Stromal cell of bone marrow (primary cell): ENCODE measurements around the gene FSD1L.
"Not testable (repeated sequence)": the region's sequence is repeated elsewhere in the genome, so short reads cannot be mapped to it uniquely, and the experiment has no call there.

Experiments
- DNase-seq: peaks from one replicate; pipeline ENCODE4 v3.0.0-alpha.2; 2012; ENCODE audit warnings: low read depth

The FSD1L gene

DNA sequence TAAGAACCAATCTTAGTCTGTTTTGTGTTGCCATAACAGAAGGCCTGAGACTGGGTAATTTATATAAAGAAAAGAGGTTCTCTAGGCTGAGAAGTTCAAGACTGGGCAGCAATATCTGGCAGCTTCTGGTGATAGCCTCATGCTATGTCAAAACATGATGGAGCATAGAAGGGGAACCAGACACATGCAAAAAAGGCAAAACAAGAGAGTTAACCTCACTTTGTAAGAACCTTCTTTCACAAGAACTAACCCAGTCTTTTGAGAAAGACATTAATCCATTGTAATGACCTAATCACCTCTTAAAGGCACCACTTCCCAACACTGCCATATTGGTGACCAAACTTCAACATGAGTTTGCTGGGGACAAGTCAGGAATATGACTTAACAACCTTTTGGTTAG, 37.3 kb downstream of the FSD1L start:
- no peak for DNase-seq

- DNase-seq, result no peak
Observed at GRCh38 chr9:105496826-105497225, 49.0 kb downstream of the FSD1L start.

- no peak for DNase-seq
Observed at GRCh38 chr9:105497704-105498103, 49.9 kb downstream of the FSD1L start.

DNA sequence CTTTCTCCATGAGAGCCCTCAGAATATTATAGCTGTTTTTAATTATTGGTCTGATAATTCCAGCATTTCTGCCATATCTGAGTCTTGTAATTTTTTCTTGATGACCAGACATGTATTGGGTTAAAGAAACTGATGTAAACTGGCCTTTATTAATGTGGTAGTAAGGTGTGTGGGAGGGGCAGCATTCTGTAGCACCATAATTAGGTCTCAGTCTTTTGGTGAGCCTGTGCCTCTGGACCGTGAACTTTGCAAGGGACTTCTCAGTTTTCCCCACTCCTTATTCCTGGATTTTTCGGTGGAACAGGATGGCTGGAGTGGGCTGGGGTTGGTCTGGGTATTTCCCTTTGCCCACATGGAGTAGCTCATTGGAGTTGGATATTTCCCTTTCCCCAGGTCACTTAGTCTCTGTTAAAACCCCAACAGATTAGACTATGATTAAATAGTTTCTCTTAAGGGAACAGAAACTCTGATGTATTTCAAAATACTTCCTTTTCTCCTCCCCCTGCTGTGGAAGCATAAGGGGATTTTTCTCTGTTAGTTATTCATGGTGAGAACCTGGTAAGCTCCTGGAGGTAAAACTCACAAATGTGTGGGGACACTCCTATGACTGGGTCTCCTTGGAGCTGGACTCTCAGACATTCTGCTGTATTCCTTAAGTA, 52.4 kb downstream of the FSD1L start:
- DNase-seq, result no peak

DNA sequence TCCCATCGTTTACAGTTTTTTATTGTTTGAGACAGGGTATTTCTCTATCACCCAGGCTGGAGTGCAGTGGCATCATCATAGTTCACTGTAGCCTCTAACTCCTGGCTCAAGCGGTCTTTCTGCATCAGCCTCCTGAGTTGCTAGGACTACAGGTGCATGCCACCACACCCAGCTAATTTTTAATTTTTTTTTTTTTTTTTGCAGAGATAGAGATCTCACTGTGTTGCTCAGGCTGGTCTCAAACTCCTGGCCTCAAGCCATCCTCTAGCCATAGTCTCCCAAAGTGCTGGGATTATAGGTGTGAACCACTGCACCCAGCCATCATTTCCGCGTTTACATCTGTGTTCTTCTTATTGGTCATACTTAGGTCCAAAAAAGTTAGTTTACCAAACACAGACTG, 53.6 kb downstream of the FSD1L start:
- DNase-seq, result no peak

DNA sequence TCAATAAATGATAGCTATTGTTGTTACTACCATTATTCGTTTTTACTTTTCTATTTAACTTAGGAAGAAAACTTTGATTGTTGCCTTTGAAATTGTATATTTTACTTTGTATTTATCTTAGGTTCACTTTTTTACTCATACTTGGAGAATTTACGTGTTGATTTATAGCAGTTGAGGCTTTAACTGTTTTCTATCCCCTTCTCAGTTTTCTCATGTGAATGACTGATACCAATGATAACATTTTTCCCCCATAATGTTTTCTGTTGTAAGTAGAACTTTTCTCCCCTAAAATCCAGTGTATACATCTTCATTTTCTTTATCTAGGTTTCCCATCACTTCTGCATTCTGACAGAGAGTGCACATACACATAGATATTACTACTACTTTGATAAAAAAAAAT, 54.4 kb downstream of the FSD1L start:
- no peak for DNase-seq

DNA sequence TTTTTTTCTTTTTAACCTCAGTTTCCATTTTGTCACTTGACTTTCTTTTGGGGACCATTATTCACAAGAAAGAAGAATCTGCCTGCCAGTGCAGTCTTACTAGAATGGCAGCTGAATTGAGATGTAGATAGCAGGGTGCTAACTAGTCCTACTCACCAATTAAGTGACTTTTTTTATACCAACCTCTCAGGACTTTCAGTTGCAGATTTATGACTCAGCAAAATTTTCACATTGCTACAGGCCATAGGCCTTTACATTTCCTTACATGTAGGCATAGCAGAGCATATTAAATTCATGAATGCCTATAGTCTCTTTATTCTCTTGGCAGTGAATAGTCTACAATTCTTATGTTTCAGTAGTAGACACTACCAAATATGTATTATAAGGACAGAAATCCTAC, 56.0 kb downstream of the FSD1L start:
- no peak for DNase-seq

DNA sequence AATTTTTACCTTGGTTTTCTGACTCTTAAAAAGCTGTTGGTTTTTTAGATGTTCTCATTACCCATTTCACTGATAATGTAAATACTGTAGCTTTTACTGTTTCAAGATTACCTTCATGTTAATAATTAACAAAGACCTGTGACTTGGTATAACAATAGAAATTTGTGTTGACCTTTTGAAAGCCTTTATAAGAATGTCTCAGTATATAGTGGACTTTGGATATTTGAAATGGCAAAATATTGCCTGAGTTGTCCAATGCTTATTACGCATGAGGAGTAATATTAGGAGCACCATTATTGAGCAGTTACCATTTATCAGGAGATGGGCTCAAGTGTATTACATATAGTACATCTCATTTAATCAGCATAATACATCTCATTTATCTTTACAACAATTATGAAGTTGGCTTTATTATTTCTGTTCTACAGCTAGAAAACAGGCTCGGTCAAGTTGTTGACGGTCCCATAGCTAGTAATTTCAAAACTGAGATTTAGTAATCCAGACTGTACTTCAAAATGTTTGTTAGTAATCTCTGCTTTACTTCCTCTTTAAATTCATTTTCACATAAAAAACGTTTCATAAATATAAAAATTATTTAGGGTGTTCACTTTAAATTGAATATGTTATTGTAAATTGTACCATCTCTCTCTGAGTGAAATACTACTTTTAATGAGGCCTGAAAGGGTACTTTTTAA, 59.4 kb downstream of the FSD1L start:
- DNase-seq, result no peak

- no peak for DNase-seq
Observed at GRCh38 chr9:105508530-105508929, 60.7 kb downstream of the FSD1L start.

- peak; percentile 80 for DNase-seq
Observed at GRCh38 chr9:105510024-105510423, 62.2 kb downstream of the FSD1L start.

GRCh38 chr9:105511446-105511845, 63.6 kb downstream of the FSD1L start:
- DNase-seq, result no peak

- no peak for DNase-seq
Observed at GRCh38 chr9:105515811-105516413, 68.1 kb downstream of the FSD1L start.

DNA sequence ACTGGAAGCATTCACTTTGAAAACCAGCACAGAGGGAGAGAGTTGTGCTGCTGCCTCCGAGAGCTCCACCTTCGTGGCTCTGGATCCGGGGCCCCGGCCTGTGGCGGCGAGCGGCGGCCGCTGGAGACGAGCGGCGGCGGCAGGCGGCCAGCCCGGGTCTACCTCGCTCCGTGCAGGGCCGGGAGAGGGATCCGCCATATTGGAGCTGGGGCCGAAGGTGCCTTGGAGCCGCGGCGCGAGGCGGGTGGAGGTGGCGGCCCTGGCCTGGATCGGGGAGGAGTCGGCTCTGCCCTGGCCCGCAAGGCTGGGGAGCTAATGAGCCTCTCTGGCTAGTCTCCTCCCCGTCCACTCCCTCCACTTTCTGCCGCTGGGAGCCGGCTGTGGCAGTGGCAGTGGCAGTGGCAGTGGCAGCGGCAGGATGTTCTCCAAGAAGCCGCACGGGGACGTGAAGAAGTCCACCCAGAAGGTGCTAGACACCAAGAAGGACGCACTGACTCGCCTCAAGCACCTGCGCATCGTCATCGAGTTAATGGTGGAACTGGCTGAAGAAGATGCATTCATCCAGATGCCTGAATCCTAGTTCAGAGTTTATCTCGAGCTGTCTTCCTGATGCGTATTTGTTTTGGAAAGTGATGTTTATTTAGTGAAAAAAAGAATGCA, 72.0 kb downstream of the FSD1L start:
- DNase-seq, result not testable (repeated sequence)

- DNase-seq, result not testable (repeated sequence)
Observed at GRCh38 chr9:105520992-105521391, 73.2 kb downstream of the FSD1L start.

- DNase-seq, result not testable (repeated sequence)
Observed at GRCh38 chr9:105522618-105523385, 75.0 kb downstream of the FSD1L start.

DNA sequence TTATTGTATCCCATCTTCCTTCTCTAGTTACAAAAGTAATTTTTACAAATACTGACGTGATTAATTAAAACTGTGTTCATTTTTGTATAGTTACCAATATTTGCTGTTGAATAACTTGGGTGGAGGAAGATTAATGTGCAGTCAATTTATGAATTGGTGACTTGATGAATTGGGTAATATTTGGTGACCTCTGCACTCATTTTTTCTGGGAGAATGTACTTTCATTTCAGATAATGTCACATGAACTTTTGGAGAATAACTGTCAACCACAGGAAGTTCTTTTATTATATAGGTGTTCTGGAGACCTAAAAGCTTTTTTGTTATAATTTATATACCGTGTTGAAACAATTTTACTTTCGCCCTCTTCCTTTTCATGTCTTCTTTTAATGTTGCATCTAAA, 83.7 kb downstream of the FSD1L start:
- no peak for DNase-seq

DNA sequence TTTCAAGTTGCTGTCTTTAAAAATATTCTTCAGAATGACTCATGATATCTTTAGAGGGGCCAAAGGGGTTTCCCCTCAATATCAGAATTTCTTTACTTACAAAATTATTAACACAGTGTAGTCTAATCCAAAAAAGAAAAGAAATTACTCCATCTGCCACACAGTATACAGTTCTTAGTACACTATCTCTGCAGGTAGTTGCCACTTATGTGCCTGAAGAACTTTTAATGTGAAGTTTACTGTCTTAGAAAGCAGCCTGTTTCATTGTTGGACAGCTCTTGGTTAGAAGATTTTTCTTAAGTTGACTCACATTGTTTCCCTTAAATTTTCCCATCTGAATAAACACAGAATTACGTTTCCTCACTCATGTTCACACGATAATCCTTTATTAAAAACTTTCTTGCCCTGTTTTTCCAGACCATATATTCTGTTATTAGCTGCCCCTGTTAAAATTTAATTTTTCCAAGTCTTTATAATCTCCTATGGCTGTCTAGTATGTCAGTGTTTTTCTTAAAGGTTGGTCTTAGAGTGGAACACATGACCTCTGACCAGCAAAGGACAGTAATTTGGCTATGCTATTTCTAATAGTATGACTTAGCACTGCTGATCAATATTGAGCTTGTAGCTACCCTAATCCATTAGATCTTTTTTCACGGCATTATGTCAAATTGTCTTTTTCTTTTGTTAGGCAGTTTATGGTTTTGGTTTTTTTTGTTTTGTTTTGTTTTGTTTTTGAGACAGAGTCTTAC, 88.3 kb downstream of the FSD1L start:
- DNase-seq, result no peak

- no peak for DNase-seq
Observed at GRCh38 chr9:105539452-105539851, 91.6 kb downstream of the FSD1L start.

DNA sequence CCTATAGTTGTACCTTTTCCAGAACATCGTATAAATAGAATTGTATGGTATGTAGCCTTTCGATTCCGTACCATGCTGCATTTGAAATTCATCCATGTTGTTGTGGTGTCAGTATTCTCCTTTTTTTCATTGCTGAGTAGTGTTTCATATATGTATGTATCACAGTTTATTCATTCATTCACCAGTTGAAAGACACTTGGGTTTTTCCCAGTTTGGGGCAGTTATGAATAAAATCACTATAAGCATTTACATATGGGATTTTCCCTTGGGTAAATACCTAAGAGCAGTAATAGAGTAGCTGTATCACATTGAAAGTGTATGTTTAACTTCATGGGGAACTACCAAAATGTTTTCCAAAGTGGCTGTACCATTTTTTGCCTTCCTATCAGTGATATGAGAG, 94.0 kb downstream of the FSD1L start:
- no peak for DNase-seq

DNA sequence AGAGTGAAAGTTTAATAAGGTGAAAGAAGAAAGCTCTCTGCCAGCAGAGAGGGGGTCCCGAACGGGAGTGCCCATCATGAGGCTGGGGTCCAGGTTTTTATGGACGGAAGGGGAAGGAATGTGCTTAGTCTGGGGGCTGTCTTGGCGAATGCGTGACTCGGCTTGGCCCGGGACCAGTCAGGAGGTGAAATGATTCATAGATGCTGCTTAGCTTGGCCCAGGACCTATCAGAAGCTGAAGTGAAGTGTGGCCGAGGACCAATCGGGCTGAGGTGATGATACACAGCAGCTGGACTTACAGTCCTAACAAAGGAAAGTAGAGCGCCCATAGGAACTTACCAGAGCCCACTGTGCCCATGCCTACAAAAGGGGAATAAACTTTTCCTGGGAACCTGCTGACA, 106.2 kb downstream of the FSD1L start:
- no peak for DNase-seq

GRCh38 chr9:105557804-105558610, 110.2 kb downstream of the FSD1L start, which contains the start of gene FKTN:
Gene FKTN, plus strand, starts transcription at chr9:105558131. Its CDS starts 16,902 bp downstream, at chr9:105575033.
- DNase-seq, result peak; percentile 67
